MCF 10A (cell line): ENCODE measurements around the gene MKRN2. TPM values are rescaled to one million over a fixed set of nuclear protein-coding genes. Genes with fewer than 3 reads are reported as not detected.

Source experiments
- Bru-seq: library from RNA; stranded (reverse); fragments of 400-500 nt; gene quantifications from one replicate; lab custom pipeline; 2021; lab: Mats Ljungman, UMichigan
- BruChase-seq, 2 experiments: library from RNA; stranded (reverse); fragments of 400-500 nt; gene quantifications; one replicate each; lab custom pipeline; 2021; lab: Mats Ljungman, UMichigan
- BruUV-seq: library from RNA; stranded (reverse); fragments of 400-500 nt; replicated peaks from 2 replicates; lab custom pipeline; 2021; lab: Mats Ljungman, UMichigan
- CTCF ChIA-PET: fragments of 300-600 bp; sonication (Branson Sonifier 250); formaldehyde crosslinking; extraction: SDS; loops from one replicate; lab custom pipeline; 2021; ENCODE audit warnings: antibody characterized with exemption, inconsistent platforms; lab: Yijun Ruan, JAX
- POLR2A ChIA-PET: fragments of 300-600, 350-650 bp; sonication (Branson Sonifier 250); formaldehyde crosslinking; extraction: SDS; loops from one replicate; lab custom pipeline; 2020; ENCODE audit warnings: antibody characterized with exemption, inconsistent platforms; lab: Yijun Ruan, JAX
- DNase-seq: peaks from one replicate; pipeline ENCODE4 v3.0.0-alpha.2; 2018; ENCODE audit not compliant: unreplicated experiment
- H3K27ac Mint-ChIP-seq: one replicate; pipeline ENCODE4 v1.8.0; 2022; ENCODE audit warnings: mild to moderate bottlenecking, low read depth, mixed read lengths; ENCODE audit not compliant: unreplicated experiment
- H3K27me3 Mint-ChIP-seq: one replicate; pipeline ENCODE4 v1.8.0; 2022; ENCODE audit warnings: mixed read lengths; ENCODE audit not compliant: insufficient read depth, unreplicated experiment
- H3K36me3 Mint-ChIP-seq: one replicate; pipeline ENCODE4 v1.8.0; 2022; ENCODE audit warnings: mild to moderate bottlenecking, moderate library complexity, mixed read lengths; ENCODE audit not compliant: insufficient read depth, unreplicated experiment
- H3K4me1 Mint-ChIP-seq: one replicate; pipeline ENCODE4 v1.8.0; 2022; ENCODE audit warnings: mixed read lengths; ENCODE audit not compliant: insufficient read depth, unreplicated experiment
- H3K4me3 Mint-ChIP-seq: one replicate; pipeline ENCODE4 v1.8.0; 2022; ENCODE audit warnings: mild to moderate bottlenecking, moderate library complexity, mixed read lengths; ENCODE audit not compliant: unreplicated experiment
- H3K9me3 Mint-ChIP-seq: one replicate; pipeline ENCODE4 v1.8.0; 2022; ENCODE audit warnings: mixed read lengths; ENCODE audit not compliant: unreplicated experiment
- intact Hi-C: fragments of 100-400 bp; cut with micrococcal nuclease; formaldehyde crosslinking; loops from 2 replicates; pipeline ENCODE4 v1.14.1; 2022
- long read RNA-seq: library from polyadenylated mRNA; stranded (forward); transcript quantifications from one replicate; pipeline ENCODE4 v2.0.0, GENCODE V29; 2022
- total RNA-seq: library from RNA; stranded (reverse); gene quantifications from 2 replicates; pipeline ENCODE4 v1.2.3, GENCODE V29; 2022
- TF ChIP-seq, protein P1 (sequence below): fragments of 200-600 bp; IDR thresholded peaks from one replicate; pipeline ENCODE4 v1.8.0; 2022; ENCODE audit warnings: antibody characterized with exemption, mild to moderate bottlenecking; ENCODE audit not compliant: unreplicated experiment

MKRN2 gene
- 22.0 and 25.6 TPM in 2 replicates for total RNA-seq
- percentile 78 among the genes with signal in this experiment for Bru-seq, nascent RNA
- BruChase-seq, experiment 1, labeled RNA remaining after a 6-hour chase: percentile 73 among the genes with signal in this experiment
- percentile 81 among the genes with signal in this experiment for BruChase-seq, experiment 2, labeled RNA remaining after a 2-hour chase
- long read RNA-seq, transcript MKRN2-201 (8 exons, 2,848 nt): major isoform, 105 of 133 reads
- long read RNA-seq, transcript MKRN2-202 (7 exons, 1,436 nt): minor isoform, 8 of 133 reads
- long read RNA-seq, partial matches to known transcripts: 5 of 133 reads
- long read RNA-seq, other reads (novel, unspliced or antisense): 13 of 133 reads

GRCh38 chr3:12556690-12557472, at the start of gene MKRN2:
Gene MKRN2, plus strand, starts transcription at chr3:12557087. Its CDS starts 64 bp downstream, at chr3:12557151.
- Mint-ChIP-seq H3K4me1 (peaks cover 35% of the 10 kb centered on the region), H3K27me3 (no peaks in the 10 kb centered on the region), H3K4me3 (peak within 1 kb of the TSS; percentile 73), H3K9me3 (no peaks in the 10 kb centered on the region), H3K36me3 (no peaks in the 10 kb centered on the region), H3K27ac (peak within 1 kb of the TSS; percentile 65)
- DNase-seq: peak; percentile 89
- no TSS peak for BruUV-seq
- ChIA-PET CTCF (interaction anchor here (0.6 to 2.3 kb wide), 5 partner anchors 11 to 1330 kb away, joined by 3 to 11 read pairs (median 4); partner anchors contain the start of genes MKRN2OS, RPL32 and TSEN2), POLR2A (interaction anchor here (0.6 to 6.7 kb wide), 14 partner anchors 11 to 839 kb away, joined by 3 to 77 read pairs (median 7); partner anchors contain the start of genes MKRN2OS, RAF1, RPL32 and TMEM40)
- intact Hi-C loops: loop anchor here (1.0 to 5.0 kb wide), 4 partner anchors 50 to 422 kb away; partner anchors contain the start of genes RAF1 and TSEN2
- TF ChIP-seq, protein P1, sequence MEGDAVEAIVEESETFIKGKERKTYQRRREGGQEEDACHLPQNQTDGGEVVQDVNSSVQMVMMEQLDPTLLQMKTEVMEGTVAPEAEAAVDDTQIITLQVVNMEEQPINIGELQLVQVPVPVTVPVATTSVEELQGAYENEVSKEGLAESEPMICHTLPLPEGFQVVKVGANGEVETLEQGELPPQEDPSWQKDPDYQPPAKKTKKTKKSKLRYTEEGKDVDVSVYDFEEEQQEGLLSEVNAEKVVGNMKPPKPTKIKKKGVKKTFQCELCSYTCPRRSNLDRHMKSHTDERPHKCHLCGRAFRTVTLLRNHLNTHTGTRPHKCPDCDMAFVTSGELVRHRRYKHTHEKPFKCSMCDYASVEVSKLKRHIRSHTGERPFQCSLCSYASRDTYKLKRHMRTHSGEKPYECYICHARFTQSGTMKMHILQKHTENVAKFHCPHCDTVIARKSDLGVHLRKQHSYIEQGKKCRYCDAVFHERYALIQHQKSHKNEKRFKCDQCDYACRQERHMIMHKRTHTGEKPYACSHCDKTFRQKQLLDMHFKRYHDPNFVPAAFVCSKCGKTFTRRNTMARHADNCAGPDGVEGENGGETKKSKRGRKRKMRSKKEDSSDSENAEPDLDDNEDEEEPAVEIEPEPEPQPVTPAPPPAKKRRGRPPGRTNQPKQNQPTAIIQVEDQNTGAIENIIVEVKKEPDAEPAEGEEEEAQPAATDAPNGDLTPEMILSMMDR: no peak

GRCh38 chr3:12507591-12508281, 49.2 kb upstream of the MKRN2 start:
- Mint-ChIP-seq H3K27ac (peak overlapping the region; percentile 93), H3K36me3 (peaks cover 41% of the 10 kb centered on the region), H3K4me1 (peaks cover 23% of the 10 kb centered on the region), H3K9me3 (no peaks in the 10 kb centered on the region), H3K4me3 (peak overlapping the region; percentile 69), H3K27me3 (no peaks in the 10 kb centered on the region)
- TF ChIP-seq, protein P1: no peak
- CTCF ChIA-PET: interaction anchor here (0.6 to 2.6 kb wide), 12 partner anchors 23 to 1117 kb away, joined by 3 to 14 read pairs (median 3); partner anchors contain the start of genes MKRN2OS and TSEN2
- peak; percentile 76 for DNase-seq
- intact Hi-C loops: loop anchor here (5.0 kb wide), 1 partner anchor 50 kb away; the partner anchor contains the start of gene MKRN2
- no TSS peak for BruUV-seq
- POLR2A ChIA-PET: interaction anchor here (0.5 to 5.4 kb wide), 24 partner anchors 10 to 947 kb away, joined by 3 to 71 read pairs (median 4); partner anchors contain the start of genes MKRN2, MKRN2OS, RAF1 and RPL32

DNA sequence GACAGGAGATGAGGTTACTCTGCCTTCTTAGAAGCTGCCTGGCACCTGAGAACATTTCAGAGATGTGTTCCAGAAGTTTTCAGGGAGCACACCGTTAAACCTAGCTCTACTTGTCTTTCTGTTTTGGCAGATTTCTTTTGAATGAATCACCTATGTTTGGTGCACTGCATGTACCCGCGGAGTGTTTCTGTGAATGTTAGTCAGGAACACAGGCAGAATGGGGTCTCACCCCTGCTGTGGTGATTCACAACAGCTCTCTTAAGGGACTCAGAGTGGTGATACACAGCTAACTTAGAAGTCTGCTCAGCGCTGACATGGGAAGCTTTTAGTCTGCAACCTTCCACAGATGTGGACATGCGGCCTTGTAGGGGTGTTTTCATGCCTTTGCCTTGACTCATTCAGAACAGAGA, 48.6 kb upstream of the MKRN2 start:
- Mint-ChIP-seq H3K9me3 (no peaks in the 10 kb centered on the region), H3K27ac (peak overlapping the region; percentile 93), H3K4me3 (peak overlapping the region; percentile 69), H3K27me3 (no peaks in the 10 kb centered on the region), H3K4me1 (peaks cover 23% of the 10 kb centered on the region), H3K36me3 (peaks cover 41% of the 10 kb centered on the region)
- CTCF ChIA-PET: interaction anchor here (0.6 to 2.6 kb wide), 10 partner anchors 23 to 1118 kb away, joined by 3 to 14 read pairs (median 4); partner anchors contain the start of gene TSEN2
- intact Hi-C loops: loop anchor here (5.0 kb wide), 1 partner anchor 49 kb away; the partner anchor contains the start of gene MKRN2
- TF ChIP-seq, protein P1: no peak
- DNase-seq: peak; percentile 91
- POLR2A ChIA-PET: interaction anchor here (0.5 to 5.4 kb wide), 26 partner anchors 9 to 1219 kb away, joined by 3 to 71 read pairs (median 4); partner anchors contain the start of genes MKRN2, MKRN2OS, RAF1 and RPL32
- no TSS peak for BruUV-seq
